GM12865 (cell line): ENCODE results near the gene TRAM2.

ENCODE experiments used
- DNase-seq: peaks from one replicate; pipeline ENCODE4 v3.0.0; 2010; ENCODE audit warnings: low read depth
- H3K4me3 ChIP-seq: 2 replicates; pipeline ENCODE4 v1.5.1; 2011; ENCODE audit warnings: mild to moderate bottlenecking, low read depth, low read length, control low read depth
- TF ChIP-seq, protein P1 (sequence below): IDR thresholded peaks from 2 replicates; pipeline ENCODE4 v1.5.1; 2011; ENCODE audit warnings: low read length, control low read depth, low read depth, inconsistent platforms; ENCODE audit not compliant: insufficient read depth; ENCODE audit errors: missing control alignments

Gene TRAM2

DNA sequence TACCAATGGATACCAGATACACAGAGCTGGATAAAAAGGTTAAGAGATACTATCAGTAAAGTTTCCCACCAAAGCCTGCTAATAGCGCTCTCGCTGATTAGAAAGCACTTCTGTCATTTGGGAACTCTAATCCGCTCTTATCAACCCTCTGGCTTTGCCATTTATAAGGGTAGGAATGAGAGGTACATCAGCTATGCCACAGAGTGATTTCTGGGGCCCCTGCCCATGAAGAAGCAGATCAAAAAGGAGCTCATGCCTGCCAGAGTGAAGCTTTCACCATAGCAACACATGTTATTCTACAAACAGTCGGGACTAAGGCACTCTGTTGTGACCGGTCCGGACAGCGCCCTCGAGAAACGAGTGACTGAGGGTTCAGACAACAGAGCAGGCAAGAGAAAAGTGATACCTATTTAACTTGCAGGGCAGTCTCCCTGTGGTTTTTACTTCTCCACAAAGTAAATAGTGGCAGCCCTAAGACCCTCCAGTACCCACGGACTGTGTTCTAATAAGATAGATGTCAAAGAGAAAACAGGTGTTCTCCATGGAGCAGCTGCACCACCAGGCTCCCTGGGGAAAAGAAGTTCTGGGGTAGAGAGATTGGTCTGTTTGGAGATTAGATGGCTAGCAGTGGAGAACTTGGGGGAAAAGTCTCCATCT, 5.6 kb downstream of the TRAM2 start:
- H3K4me3 ChIP-seq, result no peak overlapping the region
- TF ChIP-seq, protein P1, sequence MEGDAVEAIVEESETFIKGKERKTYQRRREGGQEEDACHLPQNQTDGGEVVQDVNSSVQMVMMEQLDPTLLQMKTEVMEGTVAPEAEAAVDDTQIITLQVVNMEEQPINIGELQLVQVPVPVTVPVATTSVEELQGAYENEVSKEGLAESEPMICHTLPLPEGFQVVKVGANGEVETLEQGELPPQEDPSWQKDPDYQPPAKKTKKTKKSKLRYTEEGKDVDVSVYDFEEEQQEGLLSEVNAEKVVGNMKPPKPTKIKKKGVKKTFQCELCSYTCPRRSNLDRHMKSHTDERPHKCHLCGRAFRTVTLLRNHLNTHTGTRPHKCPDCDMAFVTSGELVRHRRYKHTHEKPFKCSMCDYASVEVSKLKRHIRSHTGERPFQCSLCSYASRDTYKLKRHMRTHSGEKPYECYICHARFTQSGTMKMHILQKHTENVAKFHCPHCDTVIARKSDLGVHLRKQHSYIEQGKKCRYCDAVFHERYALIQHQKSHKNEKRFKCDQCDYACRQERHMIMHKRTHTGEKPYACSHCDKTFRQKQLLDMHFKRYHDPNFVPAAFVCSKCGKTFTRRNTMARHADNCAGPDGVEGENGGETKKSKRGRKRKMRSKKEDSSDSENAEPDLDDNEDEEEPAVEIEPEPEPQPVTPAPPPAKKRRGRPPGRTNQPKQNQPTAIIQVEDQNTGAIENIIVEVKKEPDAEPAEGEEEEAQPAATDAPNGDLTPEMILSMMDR, result no peak
- no peak for DNase-seq

DNA sequence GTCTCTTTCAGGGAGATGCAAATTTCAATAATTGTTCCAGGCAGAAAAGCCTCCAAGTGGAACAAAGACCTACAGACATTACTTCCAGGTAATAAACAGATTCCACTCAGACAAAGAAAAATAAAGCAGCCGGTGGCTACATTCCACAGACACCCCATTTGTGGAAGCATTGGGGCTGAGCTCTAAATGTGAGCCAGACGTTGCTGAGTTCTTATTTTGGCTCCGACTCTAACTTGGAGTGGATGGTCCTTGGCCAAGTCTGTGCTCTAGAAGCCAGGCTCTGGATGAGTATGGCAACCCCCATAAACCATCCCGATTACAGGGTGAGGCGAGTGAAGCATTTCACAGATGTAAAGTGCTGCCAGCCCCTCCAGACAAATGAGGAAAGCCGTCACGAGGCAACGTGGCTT, 6.6 kb downstream of the TRAM2 start:
- no peak for DNase-seq
- TF ChIP-seq, protein P1, result no peak
- H3K4me3 ChIP-seq, result no peak overlapping the region

DNA sequence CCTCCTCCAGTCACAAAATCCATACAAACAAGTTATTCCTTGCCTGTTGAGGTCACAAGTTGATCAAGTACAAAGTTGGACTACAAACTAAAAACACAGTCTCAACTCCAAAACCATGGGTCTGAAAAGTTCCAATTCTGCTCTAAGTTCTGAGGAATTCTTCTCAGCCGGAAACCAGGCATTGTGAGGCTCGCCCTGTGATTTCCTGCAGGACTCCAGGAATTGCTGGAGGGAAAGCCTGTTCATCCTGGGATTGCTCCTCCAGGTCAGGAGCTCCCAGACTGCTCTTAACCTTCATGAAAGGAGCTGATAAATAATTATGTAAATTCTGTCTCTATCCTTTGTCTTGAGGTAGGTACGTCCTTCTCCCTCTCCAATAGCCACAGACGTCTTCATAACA, 8.5 kb downstream of the TRAM2 start:
- DNase-seq, result no peak
- no peak overlapping the region for H3K4me3 ChIP-seq
- TF ChIP-seq, protein P1, result no peak

DNA sequence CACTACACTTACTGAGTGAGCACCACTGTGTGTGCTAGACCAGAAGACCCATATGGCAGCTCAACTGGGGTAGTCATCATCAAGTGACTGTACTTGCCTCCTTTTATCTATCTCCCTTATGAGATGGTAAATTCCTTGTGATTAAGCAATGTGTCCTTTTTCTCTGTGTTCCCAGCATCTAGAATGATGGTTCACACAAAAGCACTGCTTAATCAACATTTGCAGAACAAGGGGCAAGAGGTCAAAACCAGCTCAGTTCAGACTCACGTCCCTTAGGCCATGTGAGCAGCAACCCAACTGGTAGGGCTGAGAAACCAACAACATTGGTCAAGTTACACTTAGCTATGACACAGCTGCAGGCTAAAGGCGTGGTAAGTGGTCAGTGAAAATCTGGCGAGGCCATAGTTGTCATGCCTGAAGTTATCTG, 10.0 kb downstream of the TRAM2 start:
- H3K4me3 ChIP-seq, result no peak overlapping the region
- no peak for DNase-seq
- TF ChIP-seq, protein P1, result no peak

DNA sequence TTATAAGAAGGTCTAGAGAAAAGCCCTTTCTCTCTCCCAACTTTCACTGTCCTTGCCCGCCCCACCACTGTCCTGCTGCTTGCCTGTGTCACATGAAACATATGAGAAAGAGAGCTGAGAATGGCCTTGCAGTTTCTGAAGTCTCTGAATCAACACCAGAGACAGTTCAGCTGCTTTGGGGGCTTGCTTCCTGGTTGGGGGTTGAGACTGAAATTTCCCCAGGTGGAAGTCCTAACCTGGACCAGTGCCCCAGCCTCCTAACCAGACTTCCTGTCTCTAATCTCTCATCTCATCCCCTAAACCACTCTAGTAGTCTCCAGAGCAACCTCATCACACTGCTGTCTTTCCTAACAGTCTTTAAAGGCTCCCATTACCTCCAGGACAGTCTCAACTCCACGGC, 10.7 kb downstream of the TRAM2 start:
- H3K4me3 ChIP-seq, result no peak overlapping the region
- TF ChIP-seq, protein P1, result no peak
- DNase-seq, result peak; percentile 82

DNA sequence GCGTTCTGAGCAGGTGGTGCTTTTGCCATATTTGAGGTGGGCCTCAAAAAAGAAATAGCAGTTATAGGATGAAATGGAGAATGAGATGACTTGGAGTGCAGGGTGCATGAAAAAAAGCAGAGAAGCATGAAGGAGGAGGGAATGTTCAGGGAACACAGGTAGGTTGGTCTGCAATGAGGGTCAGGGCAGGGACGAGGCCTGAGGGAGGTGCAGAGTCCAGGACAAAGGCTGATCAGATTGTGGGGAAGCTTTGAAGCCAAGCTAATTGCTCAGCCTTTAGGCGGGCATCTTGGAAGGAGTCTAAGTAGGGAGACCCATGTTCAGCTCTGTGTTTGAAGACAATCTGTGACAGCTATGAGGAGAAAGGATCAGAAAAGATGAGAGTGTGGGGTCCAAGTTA, 12.0 kb downstream of the TRAM2 start:
- TF ChIP-seq, protein P1, result no peak
- DNase-seq, result no peak
- H3K4me3 ChIP-seq, result no peak overlapping the region

DNA sequence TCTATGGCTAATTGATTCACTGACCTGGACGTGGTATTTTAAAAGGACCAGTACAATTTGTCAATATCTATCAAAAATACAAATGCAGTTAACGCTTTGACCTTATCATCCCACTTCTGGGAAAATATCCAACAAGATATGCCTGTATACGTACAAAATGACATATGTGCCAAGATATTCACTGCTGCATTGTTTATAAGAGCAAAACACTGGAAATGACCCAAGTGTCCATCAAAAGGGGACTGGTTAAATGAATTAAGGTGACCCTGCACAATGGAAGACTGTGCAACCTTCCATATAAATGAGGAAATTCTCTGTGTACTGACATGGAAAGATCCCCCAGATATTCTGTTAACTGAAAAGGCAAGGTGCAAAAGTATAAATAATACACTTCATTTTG, 13.9 kb downstream of the TRAM2 start:
- H3K4me3 ChIP-seq, result no peak overlapping the region
- TF ChIP-seq, protein P1, result no peak
- no peak for DNase-seq
